Vagina (tissue), 2 donors: Measurements from ENCODE around the gene HAO2.

Experiments
- CTCF ChIP-seq, 3 experiments: fragments of 450-650 bp in 2 of 3; fragments of 200-600 bp in 1 of 3; sonication (generic) in 1 of 3; IDR thresholded peaks; one replicate each; pipeline ENCODE4 v1.5.1; 2017 to 2019; ENCODE audit warnings: antibody characterized with exemption in 3 of 3, mild to moderate bottlenecking in 2 of 3, moderate library complexity in 2 of 3
- POLR2A ChIP-seq, 2 donors: fragments of 450-650 bp; IDR thresholded peaks; one replicate each; pipeline ENCODE4 v1.6.1; 2017; ENCODE audit warnings: antibody characterized with exemption in 2 of 2, mild to moderate bottlenecking in 2 of 2, moderate library complexity in 2 of 2
- POLR2AphosphoS5 ChIP-seq, 2 donors: sonication (generic); formaldehyde crosslinking; IDR thresholded peaks; one replicate each; pipeline ENCODE4 v1.9.0; 2017; ENCODE audit warnings: antibody characterized with exemption in 2 of 2, mild to moderate bottlenecking in 2 of 2, low read depth in 1 of 2; ENCODE audit not compliant: insufficient read depth in 1 of 2

GRCh38 chr1:119353836-119354235 lies 14.7 kb upstream of the HAO2 start:
- TF ChIP-seq CTCF (IDR thresholded peaks at IDR 0.05) (no peak), POLR2AphosphoS5 (IDR thresholded peaks at IDR 0.05; ENCODE audit: insufficient read depth in 1 of 2, low read depth in 1 of 2) (no peak), POLR2A (IDR thresholded peaks at IDR 0.05) (no peak)
